ENCODE data around the gene GNS. TPM values are rescaled to one million over a fixed set of nuclear protein-coding genes. Genes with fewer than 3 reads are reported as not detected.

Gene GNS
- total and polyA plus RNA-seq, 2 of the 13 experiments (the other 11 are each of a cell fraction or from before 2014, with no cell fraction given): 49.8 to 51.0 TPM

DNA sequence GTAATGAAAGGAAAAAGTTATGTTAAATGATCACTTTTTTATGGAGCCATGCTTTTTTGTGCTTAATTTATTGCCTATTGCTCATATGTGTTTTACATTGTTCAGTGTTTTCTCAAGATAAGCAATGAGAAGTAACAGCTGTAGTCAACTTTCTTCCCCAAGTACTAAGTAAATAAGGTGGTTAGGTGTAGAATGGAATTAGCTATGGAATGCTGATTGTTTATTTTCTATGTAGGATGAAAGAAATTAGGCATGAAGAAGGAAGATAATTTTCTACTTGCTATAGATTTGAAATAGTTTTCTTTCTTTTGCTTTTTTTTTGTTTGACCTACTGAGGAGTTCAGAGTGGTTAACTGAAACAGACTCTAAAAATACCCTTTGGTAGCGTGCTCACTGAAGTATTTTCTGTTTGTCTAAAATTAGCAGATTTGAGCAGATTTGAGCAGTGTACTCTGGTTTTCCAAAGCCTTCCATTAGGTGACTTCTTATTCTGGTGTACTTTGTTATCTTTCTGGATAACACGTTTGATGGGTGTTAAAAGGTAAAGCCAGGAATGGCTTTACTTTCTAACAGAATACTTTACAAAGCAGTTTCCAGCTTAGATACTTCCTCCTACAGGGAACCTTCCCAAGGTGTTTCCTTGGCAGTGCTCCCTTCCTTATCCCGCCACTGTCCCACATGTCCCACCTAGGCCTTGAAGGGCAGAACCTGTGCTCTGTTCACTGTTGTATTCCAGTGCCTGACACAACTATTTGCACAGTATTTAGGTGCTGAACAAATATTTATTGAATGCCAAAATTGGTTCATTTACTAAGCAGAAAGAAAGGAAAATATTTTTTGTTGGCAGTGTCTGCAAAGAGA lies 92.9 kb downstream of the GNS start:
- Histone ChIP-seq H3K9ac (ENCODE audit: insufficient read depth, low read depth, low read length) (no peak overlapping the region; the same call in 1 of the 2 replicates), H3K4me3 (replicated peaks in 1 of 3; ENCODE audit: insufficient read depth in 1 of 3, low read depth in 2 of 3, low read length in 3 of 3) (no peak overlapping the region), H3K27ac (ENCODE audit: extremely low read length, insufficient read depth, low read length) (no peak overlapping the region), H3K9me3 (ENCODE audit: low read length) (no peaks in the 10 kb centered on the region), H4K20me1 (ENCODE audit: insufficient read depth, low read length) (no peaks in the 10 kb centered on the region), H3K4me1 (ENCODE audit: insufficient read depth, low read length) (peaks cover 82% of the 10 kb centered on the region), H3K27me3 (ENCODE audit: control insufficient read depth in 1 of 2, insufficient read depth in 2 of 2, low read length in 2 of 2) (no peaks in the 10 kb centered on the region), H2AFZ (ENCODE audit: low read length) (no peak overlapping the region), H3K36me3 (replicated peaks in 1 of 2; ENCODE audit: control insufficient read depth in 1 of 2, insufficient read depth in 2 of 2, low read length in 2 of 2) (no peaks in the 10 kb centered on the region), H3K79me2 (ENCODE audit: insufficient read depth, low read length) (peaks cover 43% of the 10 kb centered on the region), H3K4me2 (ENCODE audit: low read depth, low read length) (peak overlapping the region; percentile 41)
- in situ Hi-C loops (cut with HindIII; ENCODE audit: extremely low pct_ligation_motif_present, low pct_unique_long_range_greater_than_20kb) (no loop called here), intact Hi-C loops (cut with micrococcal nuclease; ENCODE audit: unreplicated experiment) (loop anchor here (5.0 kb wide), 1 partner anchor 39 kb away; no protein-coding TSS in a partner anchor)
- peak; percentile 30 for FAIRE-seq
- peak; percentile 54 for ATAC-seq
- 35% methylated on average over 3 of the region's 3 CpGs for WGBS (ENCODE audit: low lambda C conversion rate)
- ChIA-PET CTCF (ENCODE audit: low intra/inter-chr PET ratio, low total read pairs) (no interaction called here), POLR2A (no interaction called here)
- peak; percentile 43 for DNase-seq (ENCODE audit: low spot score)
- no TSS peak for BruUV-seq (replicated peaks)
- TF ChIP-seq ZNF138 (CRISPR knock-in tag; IDR thresholded peaks at IDR 0.05; ENCODE audit: low read depth) (no peak), ZSCAN9 (CRISPR knock-in tag; IDR thresholded peaks at IDR 0.05; ENCODE audit: borderline replicate concordance) (no peak), GATAD2A (CRISPR knock-in tag; IDR thresholded peaks at IDR 0.05) (peak; percentile 15; the same call in 1 of the 2 replicates), RFXAP (CRISPR knock-in tag; IDR thresholded peaks at IDR 0.05; ENCODE audit: borderline replicate concordance) (no peak), MAFF (IDR thresholded peaks at IDR 0.05; ENCODE audit: low read depth, low read length) (no peak), GTF2F1 (IDR thresholded peaks at IDR 0.05; ENCODE audit: low read length) (no peak), ZNF775 (CRISPR knock-in tag; IDR thresholded peaks at IDR 0.05; ENCODE audit: borderline replicate concordance) (no peak), ZNF383 (CRISPR knock-in tag; IDR thresholded peaks at IDR 0.05; ENCODE audit: borderline replicate concordance) (no peak), MED13 (CRISPR knock-in tag; IDR thresholded peaks at IDR 0.05) (no peak)
- TF ChIP-seq, protein P1, sequence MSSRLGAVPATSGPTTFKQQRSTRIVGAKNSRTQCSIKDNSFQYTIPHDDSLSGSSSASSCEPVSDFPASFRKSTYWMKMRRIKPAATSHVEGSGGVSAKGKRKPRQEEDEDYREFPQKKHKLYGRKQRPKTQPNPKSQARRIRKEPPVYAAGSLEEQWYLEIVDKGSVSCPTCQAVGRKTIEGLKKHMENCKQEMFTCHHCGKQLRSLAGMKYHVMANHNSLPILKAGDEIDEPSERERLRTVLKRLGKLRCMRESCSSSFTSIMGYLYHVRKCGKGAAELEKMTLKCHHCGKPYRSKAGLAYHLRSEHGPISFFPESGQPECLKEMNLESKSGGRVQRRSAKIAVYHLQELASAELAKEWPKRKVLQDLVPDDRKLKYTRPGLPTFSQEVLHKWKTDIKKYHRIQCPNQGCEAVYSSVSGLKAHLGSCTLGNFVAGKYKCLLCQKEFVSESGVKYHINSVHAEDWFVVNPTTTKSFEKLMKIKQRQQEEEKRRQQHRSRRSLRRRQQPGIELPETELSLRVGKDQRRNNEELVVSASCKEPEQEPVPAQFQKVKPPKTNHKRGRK (CRISPR knock-in tag; IDR thresholded peaks at IDR 0.05): no peak
- TF ChIP-seq, protein P2, sequence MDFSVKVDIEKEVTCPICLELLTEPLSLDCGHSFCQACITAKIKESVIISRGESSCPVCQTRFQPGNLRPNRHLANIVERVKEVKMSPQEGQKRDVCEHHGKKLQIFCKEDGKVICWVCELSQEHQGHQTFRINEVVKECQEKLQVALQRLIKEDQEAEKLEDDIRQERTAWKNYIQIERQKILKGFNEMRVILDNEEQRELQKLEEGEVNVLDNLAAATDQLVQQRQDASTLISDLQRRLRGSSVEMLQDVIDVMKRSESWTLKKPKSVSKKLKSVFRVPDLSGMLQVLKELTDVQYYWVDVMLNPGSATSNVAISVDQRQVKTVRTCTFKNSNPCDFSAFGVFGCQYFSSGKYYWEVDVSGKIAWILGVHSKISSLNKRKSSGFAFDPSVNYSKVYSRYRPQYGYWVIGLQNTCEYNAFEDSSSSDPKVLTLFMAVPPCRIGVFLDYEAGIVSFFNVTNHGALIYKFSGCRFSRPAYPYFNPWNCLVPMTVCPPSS (IDR thresholded peaks at IDR 0.05): no peak
- TF ChIP-seq, protein P3, sequence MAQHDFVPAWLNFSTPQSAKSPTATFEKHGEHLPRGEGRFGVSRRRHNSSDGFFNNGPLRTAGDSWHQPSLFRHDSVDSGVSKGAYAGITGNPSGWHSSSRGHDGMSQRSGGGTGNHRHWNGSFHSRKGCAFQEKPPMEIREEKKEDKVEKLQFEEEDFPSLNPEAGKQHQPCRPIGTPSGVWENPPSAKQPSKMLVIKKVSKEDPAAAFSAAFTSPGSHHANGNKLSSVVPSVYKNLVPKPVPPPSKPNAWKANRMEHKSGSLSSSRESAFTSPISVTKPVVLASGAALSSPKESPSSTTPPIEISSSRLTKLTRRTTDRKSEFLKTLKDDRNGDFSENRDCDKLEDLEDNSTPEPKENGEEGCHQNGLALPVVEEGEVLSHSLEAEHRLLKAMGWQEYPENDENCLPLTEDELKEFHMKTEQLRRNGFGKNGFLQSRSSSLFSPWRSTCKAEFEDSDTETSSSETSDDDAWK (CRISPR knock-in tag; IDR thresholded peaks at IDR 0.05): no peak
- TF ChIP-seq, protein P4, sequence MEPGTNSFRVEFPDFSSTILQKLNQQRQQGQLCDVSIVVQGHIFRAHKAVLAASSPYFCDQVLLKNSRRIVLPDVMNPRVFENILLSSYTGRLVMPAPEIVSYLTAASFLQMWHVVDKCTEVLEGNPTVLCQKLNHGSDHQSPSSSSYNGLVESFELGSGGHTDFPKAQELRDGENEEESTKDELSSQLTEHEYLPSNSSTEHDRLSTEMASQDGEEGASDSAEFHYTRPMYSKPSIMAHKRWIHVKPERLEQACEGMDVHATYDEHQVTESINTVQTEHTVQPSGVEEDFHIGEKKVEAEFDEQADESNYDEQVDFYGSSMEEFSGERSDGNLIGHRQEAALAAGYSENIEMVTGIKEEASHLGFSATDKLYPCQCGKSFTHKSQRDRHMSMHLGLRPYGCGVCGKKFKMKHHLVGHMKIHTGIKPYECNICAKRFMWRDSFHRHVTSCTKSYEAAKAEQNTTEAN (CRISPR knock-in tag; conservative IDR thresholded peaks at IDR 0.05): peak; percentile 71
- TF ChIP-seq, protein P5, sequence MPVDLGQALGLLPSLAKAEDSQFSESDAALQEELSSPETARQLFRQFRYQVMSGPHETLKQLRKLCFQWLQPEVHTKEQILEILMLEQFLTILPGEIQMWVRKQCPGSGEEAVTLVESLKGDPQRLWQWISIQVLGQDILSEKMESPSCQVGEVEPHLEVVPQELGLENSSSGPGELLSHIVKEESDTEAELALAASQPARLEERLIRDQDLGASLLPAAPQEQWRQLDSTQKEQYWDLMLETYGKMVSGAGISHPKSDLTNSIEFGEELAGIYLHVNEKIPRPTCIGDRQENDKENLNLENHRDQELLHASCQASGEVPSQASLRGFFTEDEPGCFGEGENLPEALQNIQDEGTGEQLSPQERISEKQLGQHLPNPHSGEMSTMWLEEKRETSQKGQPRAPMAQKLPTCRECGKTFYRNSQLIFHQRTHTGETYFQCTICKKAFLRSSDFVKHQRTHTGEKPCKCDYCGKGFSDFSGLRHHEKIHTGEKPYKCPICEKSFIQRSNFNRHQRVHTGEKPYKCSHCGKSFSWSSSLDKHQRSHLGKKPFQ (CRISPR knock-in tag; IDR thresholded peaks at IDR 0.05; ENCODE audit: insufficient replicate concordance): no peak
- TF ChIP-seq, protein P6, sequence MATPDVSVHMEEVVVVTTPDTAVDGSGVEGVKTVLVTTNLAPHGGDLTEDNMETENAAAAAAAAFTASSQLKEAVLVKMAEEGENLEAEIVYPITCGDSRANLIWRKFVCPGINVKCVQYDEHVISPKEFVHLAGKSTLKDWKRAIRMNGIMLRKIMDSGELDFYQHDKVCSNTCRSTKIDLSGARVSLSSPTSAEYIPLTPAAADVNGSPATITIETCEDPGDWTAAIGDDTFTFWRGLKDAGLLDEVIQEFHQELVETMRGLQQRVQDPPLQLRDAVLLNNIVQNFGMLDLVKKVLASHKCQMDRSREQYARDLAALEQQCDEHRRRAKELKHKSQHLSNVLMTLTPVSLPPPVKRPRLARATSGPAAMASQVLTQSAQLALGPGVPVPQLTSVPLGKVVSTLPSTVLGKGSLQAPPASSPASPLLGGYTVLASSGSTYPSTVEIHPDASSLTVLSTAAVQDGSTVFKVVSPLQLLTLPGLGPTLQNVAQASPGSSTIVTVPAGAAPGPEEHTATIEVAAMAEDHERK (CRISPR knock-in tag; IDR thresholded peaks at IDR 0.05; ENCODE audit: low read depth): no peak

Data from HepG2 (cell line).